HG03196 (cell line): Measurements from ENCODE around the gene TRIM47.
"Not testable (repeated sequence)": the region's sequence is repeated elsewhere in the genome, so short reads cannot be mapped to it uniquely, and the experiment has no call there.

Source experiments
- ATAC-seq: cut with Tn5 transposase; IDR thresholded peaks from one replicate; pipeline ENCODE4 v1.9.1; 2021; ENCODE audit not compliant: unreplicated experiment

TRIM47 gene

DNA sequence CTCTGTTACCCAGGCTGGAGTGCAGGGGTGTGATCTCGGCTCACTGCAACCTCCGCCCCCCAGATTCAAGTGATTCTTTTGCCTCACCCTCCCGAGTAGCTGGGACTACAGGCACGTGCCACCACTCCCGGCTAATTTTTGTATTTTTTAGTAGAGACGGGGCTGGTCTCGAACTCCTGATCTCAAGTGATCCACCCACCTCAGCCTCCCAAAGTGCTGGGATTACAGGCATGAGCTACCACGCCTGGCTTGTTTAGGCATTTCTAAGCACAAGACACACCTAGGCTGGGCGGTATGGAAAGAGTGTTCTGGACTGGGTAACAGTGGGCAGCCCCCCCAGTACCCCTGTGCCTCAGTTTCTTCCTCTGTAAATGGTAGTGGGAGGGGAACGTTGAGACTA is 8.2 kb downstream of the TRIM47 start:
- ATAC-seq, result not testable (repeated sequence)

DNA sequence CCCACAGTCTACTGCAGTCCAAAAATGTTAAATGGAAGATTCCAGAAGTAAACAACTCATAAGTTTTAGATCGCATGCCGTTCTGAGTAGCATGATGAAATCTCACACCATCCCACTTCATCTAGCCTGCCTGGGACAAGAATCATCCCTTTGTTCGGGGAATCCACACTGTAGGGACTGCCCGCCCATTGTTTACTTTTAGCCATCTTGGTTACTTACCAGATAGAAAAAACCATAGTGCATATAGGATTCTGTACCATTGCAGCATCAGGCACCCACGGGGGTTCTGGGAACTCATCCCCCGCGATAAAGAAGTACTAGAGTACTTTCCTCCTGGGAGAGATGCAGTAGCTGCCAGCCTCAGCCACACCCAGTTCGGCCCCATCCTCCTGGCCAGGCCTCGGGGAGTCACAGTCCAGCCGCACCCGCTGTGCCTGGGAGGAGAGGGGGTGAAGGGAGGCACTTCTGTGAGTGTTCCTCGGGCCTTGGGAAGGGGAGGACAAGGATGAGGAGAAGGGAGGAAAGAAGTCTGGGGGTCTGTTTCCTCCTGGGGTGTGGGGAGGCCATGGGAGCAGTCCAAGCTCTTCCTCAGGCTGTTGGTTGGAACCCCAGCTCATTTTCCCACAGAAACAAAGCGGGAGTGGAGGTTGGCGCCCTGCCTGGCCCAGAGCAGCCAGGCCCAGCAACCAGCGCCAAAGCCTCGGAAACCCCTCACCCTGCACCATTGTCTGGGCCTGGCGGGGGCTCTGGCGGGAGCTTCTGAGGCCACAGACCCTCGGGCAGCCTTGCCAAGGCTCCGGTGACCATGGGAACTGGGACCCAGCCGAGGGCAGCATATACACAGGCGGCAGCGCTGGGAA is 8.9 kb downstream of the TRIM47 start:
- no peak for ATAC-seq

DNA sequence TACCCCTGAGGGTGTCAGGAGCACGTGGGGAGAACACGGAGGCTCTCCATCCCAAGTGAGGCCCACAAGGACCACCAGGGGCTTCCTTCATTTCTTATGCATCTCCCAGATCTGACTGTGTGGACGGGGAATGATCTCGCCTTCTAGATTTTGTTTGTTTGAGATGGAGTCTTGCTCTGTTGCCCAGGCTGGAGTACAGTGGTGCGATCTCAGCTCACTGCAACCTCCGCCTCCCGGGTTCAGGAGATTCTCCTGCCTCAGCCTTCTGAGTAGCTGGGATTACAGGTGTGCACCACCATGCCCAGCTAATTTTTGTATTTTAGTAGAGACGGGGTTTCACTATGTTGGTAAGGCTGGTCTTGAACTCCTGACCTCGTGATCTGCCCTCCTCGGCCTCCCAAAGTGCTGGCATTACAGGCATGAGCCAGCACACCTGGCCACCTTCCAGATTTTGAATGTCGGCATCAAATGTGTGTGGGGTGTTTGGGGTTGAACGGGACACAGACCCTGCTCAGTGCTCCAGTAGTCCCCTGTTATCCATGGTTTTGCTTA is 9.6 kb downstream of the TRIM47 start:
- ATAC-seq, result not testable (repeated sequence)

DNA sequence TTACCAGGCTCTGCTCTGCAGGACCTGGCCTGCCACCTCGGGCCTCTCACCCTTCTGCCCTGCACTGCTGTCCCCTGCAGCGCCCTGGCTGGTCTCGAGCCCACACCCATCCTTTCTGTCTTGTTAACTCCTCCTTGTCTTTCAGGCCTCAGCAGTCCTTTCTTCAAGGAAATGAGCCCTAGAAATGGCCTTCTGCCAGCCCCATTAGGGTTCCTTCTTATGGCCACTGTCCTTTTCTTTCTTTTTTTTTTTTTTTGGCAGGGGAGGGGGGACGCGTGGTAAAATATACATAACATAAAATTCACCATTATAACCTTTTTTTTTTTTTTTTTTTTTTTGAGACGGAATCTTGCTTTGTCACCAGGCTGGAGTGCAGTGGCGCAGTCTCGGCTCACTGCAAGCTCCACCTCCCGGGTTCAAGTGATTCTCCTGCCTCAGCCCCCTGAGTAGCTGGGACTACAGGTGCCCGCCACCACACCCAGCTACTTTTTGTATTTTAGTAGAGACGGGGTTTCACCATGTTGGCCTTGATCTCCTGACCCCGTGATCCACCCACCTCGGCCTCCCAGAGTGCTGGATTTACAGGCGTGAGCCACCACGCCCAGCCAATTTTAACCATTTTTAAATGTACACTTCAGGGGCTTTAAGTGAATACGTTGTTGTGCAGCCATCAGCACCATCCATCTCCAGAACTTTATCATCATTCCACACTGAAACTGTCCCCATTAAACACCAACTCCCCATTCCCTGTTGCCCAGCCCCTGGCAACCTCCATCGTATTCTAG is 12.8 kb downstream of the TRIM47 start:
- not testable (repeated sequence) for ATAC-seq

DNA sequence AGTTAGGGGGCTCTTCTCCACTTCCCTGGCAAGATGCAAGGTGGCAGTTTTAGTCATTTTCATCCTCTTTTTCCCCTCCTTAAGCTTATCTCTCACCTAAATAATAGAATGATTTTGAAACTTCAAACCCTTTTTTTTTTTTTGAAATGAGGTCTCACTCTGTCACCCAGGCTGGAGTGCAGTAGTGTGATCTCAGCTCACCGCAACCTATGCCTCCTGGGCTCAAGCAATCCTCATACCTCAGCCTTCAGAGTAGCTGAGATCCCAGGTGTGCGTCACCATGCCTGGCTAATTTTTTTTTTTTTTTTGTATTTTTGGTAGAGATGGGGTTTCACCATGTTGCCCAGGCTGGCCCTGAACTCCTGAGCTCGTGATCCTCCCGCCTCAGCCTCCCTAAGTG is 13.5 kb downstream of the TRIM47 start:
- ATAC-seq, result not testable (repeated sequence)

DNA sequence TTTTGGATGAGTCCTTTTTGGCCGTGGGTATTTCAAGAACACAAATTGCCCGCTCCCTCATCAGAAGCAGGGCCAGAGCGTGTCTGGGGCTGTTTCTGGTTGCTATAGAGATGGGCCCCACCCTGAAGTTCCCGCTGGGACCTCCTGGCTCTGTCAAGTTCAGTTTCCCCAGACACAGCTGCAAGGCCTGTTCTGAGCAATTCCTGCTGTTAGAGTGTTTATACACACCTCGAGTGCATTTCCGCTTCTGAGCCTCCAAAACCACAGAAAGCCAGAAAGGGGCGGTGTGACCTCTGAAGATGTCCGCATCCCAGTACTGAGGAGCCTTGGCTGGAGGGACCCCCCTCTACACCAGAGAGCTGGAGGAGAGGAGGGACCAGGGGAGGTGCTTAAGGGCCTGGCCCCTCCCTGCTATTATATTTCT is 13.9 kb downstream of the TRIM47 start:
- peak; percentile 84 for ATAC-seq

DNA sequence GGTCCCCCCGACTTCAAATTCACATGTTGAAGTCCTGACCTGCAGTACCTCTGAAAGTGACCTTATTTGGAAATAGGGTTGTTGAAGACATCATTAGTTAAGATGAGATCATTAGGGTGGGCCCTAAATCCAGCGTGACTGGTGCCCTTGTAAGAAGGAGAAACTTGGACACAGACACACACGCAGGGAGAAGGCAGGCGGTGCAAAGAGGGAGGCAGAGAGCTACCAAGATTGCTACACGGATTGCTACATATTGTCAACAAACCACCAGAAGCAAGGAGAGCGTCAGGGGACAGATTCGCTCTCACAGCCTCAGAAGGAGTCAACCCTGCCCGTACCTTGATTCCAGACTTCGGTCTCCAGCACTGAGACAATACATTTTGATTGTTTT is 16.5 kb downstream of the TRIM47 start:
- no peak for ATAC-seq

DNA sequence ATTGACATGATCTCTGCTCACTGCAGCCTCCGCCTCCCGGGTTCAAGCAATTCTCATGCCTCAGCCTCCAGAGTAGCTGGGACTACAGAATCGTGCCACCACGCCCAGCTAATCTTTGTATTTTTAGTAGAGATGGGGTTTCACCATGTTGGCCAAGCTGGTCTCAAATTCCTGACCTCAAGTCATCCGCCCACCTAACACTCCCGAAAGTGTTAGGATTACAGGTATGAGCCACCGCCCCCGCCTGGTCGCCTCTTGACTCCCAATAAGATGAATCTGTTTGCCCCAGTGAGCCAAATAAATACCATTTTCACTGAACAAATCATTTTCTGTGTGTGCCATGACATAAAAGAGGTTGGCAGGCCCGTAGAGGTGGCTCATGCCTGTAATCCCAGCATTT is 19.0 kb downstream of the TRIM47 start:
- not testable (repeated sequence) for ATAC-seq

DNA sequence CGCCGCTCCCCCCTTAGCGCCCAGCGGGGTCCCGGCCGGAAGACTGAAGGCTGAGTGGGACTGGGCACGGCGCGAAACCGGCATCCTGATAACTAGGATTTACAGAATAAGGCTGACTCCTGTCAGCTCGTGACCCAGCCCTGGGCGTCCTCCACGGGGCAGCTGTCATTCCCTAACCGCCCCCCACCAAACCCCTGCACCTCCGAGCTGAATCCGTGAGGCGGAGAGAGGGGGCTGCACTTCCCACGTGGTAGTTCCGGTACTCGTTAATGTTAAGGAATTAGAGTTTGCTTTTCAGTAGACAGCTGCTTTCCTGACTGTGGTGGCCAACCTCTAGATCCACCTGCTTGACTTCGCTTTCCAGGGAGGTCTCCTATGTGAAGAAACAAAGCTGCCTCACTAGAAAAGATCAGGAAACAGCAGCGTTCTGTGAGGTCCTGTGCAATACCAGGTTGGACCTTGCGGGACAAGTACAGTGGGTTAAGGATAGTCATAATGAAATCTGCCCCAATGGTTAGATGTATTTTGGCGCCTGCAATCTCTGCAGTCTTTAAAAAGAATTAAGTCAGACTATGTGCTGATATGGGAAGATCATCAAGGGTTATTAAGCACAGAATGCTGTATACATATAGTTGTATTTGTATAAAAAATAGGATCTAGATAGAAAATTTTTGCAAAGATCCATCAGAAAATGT is 22.2 kb downstream of the TRIM47 start:
- peak; percentile 0 for ATAC-seq

DNA sequence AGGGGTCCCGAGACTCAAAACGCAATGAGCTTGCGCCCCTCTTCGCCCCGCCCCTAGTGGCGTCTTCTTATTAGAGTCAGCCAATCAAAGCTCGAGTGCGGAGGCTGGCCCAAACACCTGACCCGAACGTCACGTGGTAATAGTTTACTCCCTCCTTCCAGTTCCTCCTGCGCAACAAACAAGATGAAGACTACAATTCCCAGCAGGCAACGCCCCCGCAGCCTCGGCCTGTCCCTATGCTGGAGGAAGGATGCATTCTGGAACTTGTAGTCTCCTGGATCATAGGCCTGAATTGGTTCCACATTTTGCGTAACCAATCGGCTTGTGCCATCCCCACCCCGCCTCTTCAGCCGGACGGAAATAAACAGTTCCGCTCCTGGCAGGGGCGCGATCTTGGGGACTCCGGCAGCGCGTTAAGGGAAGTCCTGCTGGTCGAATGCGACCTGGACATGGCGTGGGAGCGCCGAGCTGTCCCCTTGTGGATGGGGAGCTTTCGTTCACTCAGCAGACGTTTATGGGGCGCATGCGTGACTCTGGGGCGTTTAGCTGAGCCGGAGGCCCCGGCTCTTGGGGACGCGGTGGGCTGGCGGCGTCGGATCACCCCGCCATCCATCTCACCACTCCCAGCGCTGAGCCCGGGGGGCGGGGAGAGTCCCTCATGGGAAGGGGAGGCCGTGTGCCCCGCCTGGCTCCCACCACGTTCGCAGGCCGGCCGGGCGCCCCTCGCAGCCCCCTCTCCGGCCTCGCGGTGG is 22.9 kb downstream of the TRIM47 start, which contains the start of gene WBP2:
TSS of gene WBP2 (minus strand) at position 26 of the 752 bp plus-strand sequence. CDS start 38 bp downstream, outside the sequence.
- ATAC-seq, result peak; percentile 85

DNA sequence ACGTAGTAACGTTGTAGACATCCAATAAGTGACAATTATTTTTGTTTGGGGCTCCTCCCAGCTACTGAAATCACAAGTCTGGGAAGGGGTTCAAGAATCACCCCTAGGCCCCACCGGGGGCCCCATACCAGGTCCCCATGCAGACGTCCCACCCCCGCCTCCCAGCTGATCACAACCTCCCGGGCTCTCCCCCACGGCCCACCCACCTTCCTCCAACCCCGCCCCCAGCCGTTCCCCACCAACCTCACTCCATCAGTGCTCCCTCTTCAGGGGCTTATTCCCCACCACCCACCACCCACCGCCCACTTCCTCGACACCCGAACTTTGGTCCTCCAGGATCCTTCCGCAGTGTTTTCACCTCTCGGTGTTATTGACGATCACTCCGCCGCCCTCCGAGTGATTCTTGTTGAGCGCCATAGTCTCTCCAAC is 23.5 kb downstream of the TRIM47 start:
- ATAC-seq, result no peak

DNA sequence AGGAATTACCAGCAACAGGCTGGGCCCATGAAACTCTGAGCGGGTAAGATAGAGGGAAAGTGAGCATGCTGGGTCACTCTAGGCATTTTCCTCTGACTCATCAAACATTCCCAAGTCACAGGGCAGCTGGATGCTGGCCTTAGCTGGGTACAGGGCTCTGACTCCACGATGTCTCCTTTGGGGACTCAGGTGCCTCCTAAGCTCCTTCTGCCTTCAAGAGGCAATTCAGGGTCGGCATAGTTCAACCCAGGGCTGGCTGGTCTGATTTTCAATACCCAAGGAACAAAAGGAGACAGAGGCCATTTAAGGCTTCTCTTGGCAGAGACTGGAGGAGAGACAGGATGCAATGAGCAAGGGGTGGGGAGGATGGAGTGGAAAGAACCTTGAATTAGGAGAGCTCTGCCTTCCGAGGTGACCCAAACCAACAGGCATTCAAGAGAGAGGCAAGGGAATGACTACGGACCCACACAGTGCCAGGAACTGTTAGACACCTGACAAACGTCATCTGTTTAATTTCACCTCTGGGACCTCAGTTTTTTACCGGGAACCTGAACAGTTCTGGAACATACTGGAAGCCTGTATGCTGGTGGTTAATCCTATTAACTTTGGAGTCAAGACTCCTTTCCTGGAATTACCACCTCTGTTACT is 24.2 kb downstream of the TRIM47 start:
- ATAC-seq, result no peak

DNA sequence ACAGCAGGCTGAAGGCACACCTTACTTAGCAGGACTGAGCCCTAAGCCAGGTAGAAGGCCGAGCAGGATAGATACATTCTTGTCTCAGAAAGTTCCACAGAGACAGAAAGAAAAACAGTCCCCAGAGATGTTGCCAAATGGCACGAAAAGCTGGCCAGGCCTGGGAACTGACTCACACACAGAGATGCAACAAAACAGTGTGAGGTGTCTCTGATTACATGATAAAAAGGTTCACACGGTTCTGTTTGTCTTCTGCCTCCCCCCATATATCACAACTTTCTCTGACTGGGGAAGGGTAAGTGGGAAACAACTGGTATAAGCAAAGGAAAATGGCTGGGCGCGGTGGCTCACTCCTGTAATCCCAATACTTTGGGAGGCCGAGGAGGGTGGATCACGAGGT is 24.9 kb downstream of the TRIM47 start:
- ATAC-seq, result no peak

DNA sequence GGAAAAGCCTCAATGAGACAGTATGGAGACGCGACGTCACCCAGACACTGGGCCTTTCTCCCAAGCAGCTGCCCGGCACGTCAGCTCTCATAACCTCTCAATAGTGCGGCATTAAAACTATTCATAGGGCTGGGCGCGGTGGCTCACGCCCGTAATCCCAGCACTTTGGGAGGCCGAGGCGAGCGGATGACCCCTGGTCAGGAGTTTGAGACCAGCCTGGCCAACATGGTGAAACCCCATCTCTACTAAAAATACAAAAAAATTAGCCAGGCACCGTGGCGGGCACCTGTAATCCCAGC is 26.7 kb downstream of the TRIM47 start:
- not testable (repeated sequence) for ATAC-seq

DNA sequence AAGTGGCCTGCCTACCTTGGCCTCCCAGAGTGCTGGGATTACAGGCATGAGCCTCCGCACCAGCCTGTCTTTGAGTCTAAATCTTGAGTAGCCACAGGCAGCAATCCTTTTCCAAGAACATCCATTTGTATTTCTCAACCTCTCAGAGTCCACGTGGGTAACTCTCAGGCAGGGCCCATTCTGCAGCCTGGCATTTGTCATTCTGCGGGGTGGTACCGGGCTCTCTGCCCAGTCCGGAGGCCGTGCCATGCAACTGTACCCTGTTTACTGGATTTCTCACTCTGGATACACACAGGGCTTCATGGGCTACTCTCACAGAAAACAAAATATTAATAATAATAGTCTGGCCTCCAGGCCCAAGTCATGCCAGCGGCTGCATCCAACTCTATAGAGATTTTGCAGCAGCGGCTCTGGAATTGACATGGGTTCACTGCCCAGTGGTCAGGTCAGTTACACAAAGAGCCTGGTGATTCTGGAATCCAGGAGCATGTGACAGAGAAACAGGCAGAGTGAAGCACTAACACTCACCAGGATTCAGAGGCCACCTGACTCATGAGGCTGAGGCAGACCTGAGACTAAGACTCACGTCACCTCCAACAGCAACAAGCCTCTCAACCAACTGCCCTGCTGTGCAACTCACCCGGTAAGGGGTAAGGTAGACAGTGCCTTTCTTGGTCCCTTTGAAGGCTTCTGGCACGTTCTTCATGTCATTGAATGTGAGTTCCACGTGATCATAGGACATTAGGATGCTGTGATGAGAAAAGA is 27.3 kb downstream of the TRIM47 start:
- ATAC-seq, result no peak

DNA sequence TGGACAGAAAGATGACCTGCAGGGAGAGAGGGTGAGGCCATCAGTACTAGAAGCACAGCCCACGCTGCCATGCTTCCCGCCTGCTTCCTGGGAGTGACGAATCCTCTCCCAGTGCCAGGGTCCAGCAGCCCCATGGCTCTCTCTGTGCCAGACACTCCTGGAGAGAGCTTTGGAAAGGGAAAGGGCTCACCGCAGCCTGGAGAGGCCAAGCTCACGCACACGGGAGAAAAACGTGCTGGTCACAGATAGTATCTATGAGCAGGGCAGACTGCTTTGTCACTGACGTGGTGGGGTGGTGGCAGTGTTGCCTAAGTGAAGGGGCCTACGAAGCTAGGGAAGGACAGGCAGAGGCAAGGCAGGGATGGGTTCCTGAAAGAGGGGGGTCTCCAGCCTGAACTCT is 28.7 kb downstream of the TRIM47 start:
- ATAC-seq, result no peak

DNA sequence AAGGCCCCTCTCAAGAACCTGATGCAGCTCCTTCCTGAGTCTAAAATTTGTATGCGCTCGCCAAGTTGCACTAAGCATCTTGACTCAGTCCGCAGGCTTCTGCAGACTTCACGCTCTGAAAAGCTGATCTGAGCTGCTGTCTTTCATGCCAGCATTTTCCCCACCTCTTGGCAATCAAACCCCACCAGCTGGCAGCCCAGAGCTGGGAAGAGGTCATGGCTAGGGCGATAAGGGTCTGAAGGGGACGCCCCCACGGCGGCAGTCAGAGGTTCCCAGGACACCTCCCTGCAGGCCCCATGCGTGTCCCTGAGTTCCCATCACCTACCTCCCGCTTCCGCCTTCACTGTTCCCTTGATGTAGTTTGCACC is 29.1 kb downstream of the TRIM47 start:
- no peak for ATAC-seq

DNA sequence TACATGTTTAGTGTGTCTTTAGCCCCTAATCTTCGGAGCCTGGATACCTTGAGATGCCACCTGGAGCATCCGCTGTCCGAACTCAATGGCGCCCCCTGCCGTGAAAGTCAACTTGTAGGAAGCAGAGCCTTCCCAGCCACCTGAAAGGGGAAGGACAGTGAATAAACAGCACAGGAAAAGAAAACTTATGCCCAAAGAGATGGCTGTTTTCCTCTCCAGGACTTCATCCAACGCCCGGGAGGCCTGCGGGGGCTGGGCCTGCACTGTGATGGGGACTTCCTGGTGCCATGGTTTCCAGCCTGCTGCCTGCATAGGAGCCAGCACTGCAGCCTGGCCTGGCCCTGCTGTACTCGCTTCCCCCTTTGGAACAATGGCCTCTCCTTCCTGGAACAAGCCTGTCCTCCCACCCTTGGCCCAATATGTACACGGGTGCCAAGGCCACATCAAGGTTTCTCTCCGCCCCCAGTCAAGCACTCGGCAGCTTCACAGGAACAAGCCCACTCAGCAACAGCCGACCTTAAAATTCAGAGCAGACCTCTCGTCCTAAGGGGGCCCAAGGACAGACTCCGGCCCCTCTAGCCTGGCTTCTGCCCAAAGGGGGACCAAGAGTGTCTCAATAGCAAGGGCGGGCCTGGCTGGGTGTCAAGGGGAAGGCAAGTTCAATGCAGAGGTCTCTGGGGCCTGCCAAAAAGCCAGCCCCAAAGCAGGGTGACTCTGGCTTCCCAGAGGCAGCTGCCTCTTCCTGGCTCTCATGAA is 29.7 kb downstream of the TRIM47 start:
- ATAC-seq, result no peak
